ENCODE data around the gene SPACA7. TPM values are rescaled to one million over a fixed set of nuclear protein-coding genes. Genes with fewer than 3 reads are reported as not detected.

Gene SPACA7
- total and polyA plus RNA-seq, 9 donors: not detected

- Histone ChIP-seq H3K27me3 (ENCODE audit: control insufficient read depth, insufficient read depth, low read length) (peaks cover 37% of the 10 kb centered on the region), H3K4me3 (ENCODE audit: low read length) (no peak overlapping the region), H3K9me3 (replicated peaks; ENCODE audit: control insufficient read depth, low read depth, low read length) (peaks cover 4% of the 10 kb centered on the region), H3K36me3 (ENCODE audit: control insufficient read depth, insufficient read depth, low read length) (no peaks in the 10 kb centered on the region), H3K27ac (ENCODE audit: low read length) (no peak overlapping the region), H3K4me1 (ENCODE audit: control insufficient read depth, insufficient read depth, low read length) (peaks cover under 1% of the 10 kb centered on the region)
- WGBS (ENCODE audit: insufficient coverage): no CpG with 5 or more reads among the region's 2 CpGs
- DNase-seq: no peak
These were observed 62.4 kb downstream of the SPACA7 start for GRCh38 chr13:112438515-112438914.

GRCh38 chr13:112441226-112441625 is 65.1 kb downstream of the SPACA7 start:
- Histone ChIP-seq H3K4me3 (ENCODE audit: low read length) (no peak overlapping the region), H3K27me3 (ENCODE audit: control insufficient read depth, insufficient read depth, low read length) (peaks cover 50% of the 10 kb centered on the region), H3K36me3 (ENCODE audit: control insufficient read depth, insufficient read depth, low read length) (no peaks in the 10 kb centered on the region), H3K27ac (ENCODE audit: low read length) (no peak overlapping the region), H3K9me3 (replicated peaks; ENCODE audit: control insufficient read depth, low read depth, low read length) (peaks cover 4% of the 10 kb centered on the region), H3K4me1 (ENCODE audit: control insufficient read depth, insufficient read depth, low read length) (peaks cover 4% of the 10 kb centered on the region)
- DNase-seq: no peak
- 88% methylated on average over 15 of the region's 17 CpGs for WGBS (ENCODE audit: insufficient coverage)

- Histone ChIP-seq H3K27me3 (ENCODE audit: control insufficient read depth, insufficient read depth, low read length) (peaks cover 51% of the 10 kb centered on the region), H3K36me3 (ENCODE audit: control insufficient read depth, insufficient read depth, low read length) (no peaks in the 10 kb centered on the region), H3K4me3 (ENCODE audit: low read length) (no peak overlapping the region), H3K27ac (ENCODE audit: low read length) (no peak overlapping the region), H3K4me1 (ENCODE audit: control insufficient read depth, insufficient read depth, low read length) (peaks cover 4% of the 10 kb centered on the region), H3K9me3 (replicated peaks; ENCODE audit: control insufficient read depth, low read depth, low read length) (peaks cover 4% of the 10 kb centered on the region)
- 70% methylated on average over 18 of the region's 19 CpGs for WGBS (ENCODE audit: insufficient coverage)
- DNase-seq: no peak
These were observed 65.7 kb downstream of the SPACA7 start for GRCh38 chr13:112441779-112442310.

- H3K27me3 ChIP-seq (ENCODE audit: control insufficient read depth, insufficient read depth, low read length): peaks cover 51% of the 10 kb centered on the region
- no peaks in the 10 kb centered on the region for H3K36me3 ChIP-seq (ENCODE audit: control insufficient read depth, insufficient read depth, low read length)
- DNase-seq: no peak
- no peak overlapping the region for H3K4me3 ChIP-seq (ENCODE audit: low read length)
- H3K27ac ChIP-seq (ENCODE audit: low read length): no peak overlapping the region
- H3K9me3 ChIP-seq (replicated peaks; ENCODE audit: control insufficient read depth, low read depth, low read length): peaks cover 4% of the 10 kb centered on the region
- 68% methylated on average over 9 of the region's 21 CpGs for WGBS (ENCODE audit: insufficient coverage)
- peaks cover 4% of the 10 kb centered on the region for H3K4me1 ChIP-seq (ENCODE audit: control insufficient read depth, insufficient read depth, low read length)
These were observed 66.4 kb downstream of the SPACA7 start for GRCh38 chr13:112442483-112443090.

- H3K9me3 ChIP-seq (replicated peaks; ENCODE audit: control insufficient read depth, low read depth, low read length): no peaks in the 10 kb centered on the region
- no peak overlapping the region for H3K27ac ChIP-seq (ENCODE audit: low read length)
- no peak for DNase-seq
- H3K4me3 ChIP-seq (ENCODE audit: low read length): no peak overlapping the region
- H3K4me1 ChIP-seq (ENCODE audit: control insufficient read depth, insufficient read depth, low read length): peaks cover 4% of the 10 kb centered on the region
- 21% methylated on average over 21 of the region's 31 CpGs for WGBS (ENCODE audit: insufficient coverage)
- H3K36me3 ChIP-seq (ENCODE audit: control insufficient read depth, insufficient read depth, low read length): no peaks in the 10 kb centered on the region
- peaks cover 54% of the 10 kb centered on the region for H3K27me3 ChIP-seq (ENCODE audit: control insufficient read depth, insufficient read depth, low read length)
These were observed 67.2 kb downstream of the SPACA7 start for GRCh38 chr13:112443191-112443994.

GRCh38 chr13:112443995-112444311 is 67.8 kb downstream of the SPACA7 start:
- Histone ChIP-seq H3K9me3 (replicated peaks; ENCODE audit: control insufficient read depth, low read depth, low read length) (no peaks in the 10 kb centered on the region), H3K27me3 (ENCODE audit: control insufficient read depth, insufficient read depth, low read length) (peaks cover 57% of the 10 kb centered on the region), H3K36me3 (ENCODE audit: control insufficient read depth, insufficient read depth, low read length) (no peaks in the 10 kb centered on the region), H3K4me1 (ENCODE audit: control insufficient read depth, insufficient read depth, low read length) (peaks cover 4% of the 10 kb centered on the region), H3K4me3 (ENCODE audit: low read length) (no peak overlapping the region), H3K27ac (ENCODE audit: low read length) (no peak overlapping the region)
- DNase-seq: peak; percentile 59
- WGBS (ENCODE audit: insufficient coverage): 0% methylated on average over 7 of the region's 10 CpGs

GRCh38 chr13:112444416-112445399 is 68.6 kb downstream of the SPACA7 start:
- no peaks in the 10 kb centered on the region for H3K36me3 ChIP-seq (ENCODE audit: control insufficient read depth, insufficient read depth, low read length)
- no peak overlapping the region for H3K4me3 ChIP-seq (ENCODE audit: low read length)
- WGBS (ENCODE audit: insufficient coverage): 79% methylated on average over 42 of the region's 42 CpGs
- peaks cover 56% of the 10 kb centered on the region for H3K27me3 ChIP-seq (ENCODE audit: control insufficient read depth, insufficient read depth, low read length)
- H3K27ac ChIP-seq (ENCODE audit: low read length): no peak overlapping the region
- H3K9me3 ChIP-seq (replicated peaks; ENCODE audit: control insufficient read depth, low read depth, low read length): no peaks in the 10 kb centered on the region
- DNase-seq: no peak
- H3K4me1 ChIP-seq (ENCODE audit: control insufficient read depth, insufficient read depth, low read length): peaks cover 4% of the 10 kb centered on the region

- 68% methylated on average over 27 of the region's 31 CpGs for WGBS (ENCODE audit: insufficient coverage)
- H3K9me3 ChIP-seq (replicated peaks; ENCODE audit: control insufficient read depth, low read depth, low read length): no peaks in the 10 kb centered on the region
- H3K4me3 ChIP-seq (ENCODE audit: low read length): no peak overlapping the region
- DNase-seq: no peak
- H3K27ac ChIP-seq (ENCODE audit: low read length): no peak overlapping the region
- no peaks in the 10 kb centered on the region for H3K36me3 ChIP-seq (ENCODE audit: control insufficient read depth, insufficient read depth, low read length)
- peaks cover 4% of the 10 kb centered on the region for H3K4me1 ChIP-seq (ENCODE audit: control insufficient read depth, insufficient read depth, low read length)
- peaks cover 52% of the 10 kb centered on the region for H3K27me3 ChIP-seq (ENCODE audit: control insufficient read depth, insufficient read depth, low read length)
These were observed 69.5 kb downstream of the SPACA7 start for GRCh38 chr13:112445411-112446271.

- H3K4me3 ChIP-seq (ENCODE audit: low read length): no peak overlapping the region
- no peaks in the 10 kb centered on the region for H3K9me3 ChIP-seq (replicated peaks; ENCODE audit: control insufficient read depth, low read depth, low read length)
- no peaks in the 10 kb centered on the region for H3K36me3 ChIP-seq (ENCODE audit: control insufficient read depth, insufficient read depth, low read length)
- WGBS (ENCODE audit: insufficient coverage): 63% methylated on average over 12 of the region's 12 CpGs
- H3K27ac ChIP-seq (ENCODE audit: low read length): no peak overlapping the region
- no peak for DNase-seq
- H3K27me3 ChIP-seq (ENCODE audit: control insufficient read depth, insufficient read depth, low read length): peaks cover 47% of the 10 kb centered on the region
- H3K4me1 ChIP-seq (ENCODE audit: control insufficient read depth, insufficient read depth, low read length): peaks cover 4% of the 10 kb centered on the region
These were observed 70.2 kb downstream of the SPACA7 start for GRCh38 chr13:112446347-112446861.
